ENCODE results near the gene KRTAP9-1.

GRCh38 chr17:41231731-41232130 is 42.0 kb downstream of the KRTAP9-1 start:
- TF ChIP-seq POLR2AphosphoS5 (IDR thresholded peaks at IDR 0.05) (no peak), CTCF (IDR thresholded peaks at IDR 0.05) (no peak)

All from stomach (tissue), 4 donors.